ENCODE data around the gene TUBB3.
A peak's percentile ranks its signal among the peaks of the same experiment; 100 is the strongest.

The TUBB3 gene

GRCh38 chr16:89981414-89981813 lies 58.3 kb downstream of the TUBB3 start:
- ChIA-PET CTCF (interaction anchor here (0.7 to 1.5 kb wide), 3 partner anchors 17 to 121 kb away, joined by 3 to 4 read pairs (median 3); no protein-coding TSS in a partner anchor), POLR2A (interaction anchor here (1.0 kb wide), 1 partner anchor 68 kb away, joined by 3 read pairs; no protein-coding TSS in a partner anchor)
- TF ChIP-seq CTCF (IDR thresholded peaks at IDR 0.05; ENCODE audit: control extremely low read depth, extremely low read depth, low read depth, missing control alignments), result no peak
- DNase-seq (ENCODE audit: extremely low spot score), result peak; percentile 67

GRCh38 chr16:89982318-89982717 lies 59.2 kb downstream of the TUBB3 start:
- TF ChIP-seq CTCF (IDR thresholded peaks at IDR 0.05; ENCODE audit: control extremely low read depth, extremely low read depth, low read depth, missing control alignments), result no peak
- CTCF ChIA-PET, result interaction anchor here (1.5 kb wide), 1 partner anchor 122 kb away, joined by 4 read pairs; no protein-coding TSS in a partner anchor
- POLR2A ChIA-PET, result no interaction called here
- no peak for DNase-seq (ENCODE audit: extremely low spot score)

- no peak for DNase-seq (ENCODE audit: extremely low spot score)
- POLR2A ChIA-PET, result no interaction called here
- no peak for TF ChIP-seq CTCF (IDR thresholded peaks at IDR 0.05; ENCODE audit: control extremely low read depth, extremely low read depth, low read depth, missing control alignments)
- CTCF ChIA-PET, result interaction anchor here (1.3 kb wide), 1 partner anchor 11 kb away, joined by 3 read pairs; no protein-coding TSS in a partner anchor
Measured at GRCh38 chr16:89983536-89983935, 60.4 kb downstream of the TUBB3 start.

GRCh38 chr16:89984216-89984615 lies 61.1 kb downstream of the TUBB3 start:
- CTCF ChIA-PET, result interaction anchor here (1.3 kb wide), 1 partner anchor 10 kb away, joined by 3 read pairs; no protein-coding TSS in a partner anchor
- POLR2A ChIA-PET, result no interaction called here

GRCh38 chr16:89985219-89985618 lies 62.1 kb downstream of the TUBB3 start:
- ChIA-PET POLR2A (no interaction called here), CTCF (no interaction called here)
- no peak for TF ChIP-seq CTCF (IDR thresholded peaks at IDR 0.05; ENCODE audit: control extremely low read depth, extremely low read depth, low read depth, missing control alignments)
- no peak for DNase-seq (ENCODE audit: extremely low spot score)

More at GRCh38 chr16:89984216-89984615, 61.1 kb downstream of the TUBB3 start:
- no peak for DNase-seq (ENCODE audit: extremely low spot score)
- TF ChIP-seq CTCF (IDR thresholded peaks at IDR 0.05; ENCODE audit: control extremely low read depth, extremely low read depth, low read depth, missing control alignments), result no peak
